Measurements from ENCODE around the gene CRK. TPM values are rescaled to one million over a fixed set of nuclear protein-coding genes. Genes with fewer than 3 reads are reported as not detected.

Gene CRK
- total and polyA plus RNA-seq, 10 of the 15 experiments (the other 5 are each of a cell fraction or from before 2014, with no cell fraction given) = 11.1 to 23.8 (median 20.5) TPM

DNA sequence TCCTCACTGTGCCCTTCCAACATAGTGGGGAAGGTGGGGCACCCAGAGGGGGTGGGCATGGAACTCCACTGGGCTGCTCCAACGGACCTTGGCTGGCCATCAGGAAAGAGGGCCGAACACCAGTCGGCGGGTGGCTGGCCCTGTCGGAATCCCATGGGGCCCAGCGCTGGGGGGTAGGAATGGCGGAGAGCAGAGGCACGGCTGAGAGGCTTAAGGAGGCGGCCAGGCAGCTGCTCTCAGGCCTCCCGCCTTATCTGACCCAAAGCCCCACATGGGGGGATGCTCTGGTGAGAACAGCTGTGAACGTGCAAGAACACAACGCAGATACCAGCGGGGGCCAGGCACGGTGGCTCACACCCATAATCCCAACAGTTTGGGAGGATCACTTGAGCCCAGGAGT is 40.8 kb upstream of the CRK start (continued):
- TF ChIP-seq MTA3 (IDR thresholded peaks at IDR 0.05; ENCODE audit: borderline replicate concordance, low read length) (no peak), RUNX3 (IDR thresholded peaks at IDR 0.05; ENCODE audit: low read length) (no peak)

DNA sequence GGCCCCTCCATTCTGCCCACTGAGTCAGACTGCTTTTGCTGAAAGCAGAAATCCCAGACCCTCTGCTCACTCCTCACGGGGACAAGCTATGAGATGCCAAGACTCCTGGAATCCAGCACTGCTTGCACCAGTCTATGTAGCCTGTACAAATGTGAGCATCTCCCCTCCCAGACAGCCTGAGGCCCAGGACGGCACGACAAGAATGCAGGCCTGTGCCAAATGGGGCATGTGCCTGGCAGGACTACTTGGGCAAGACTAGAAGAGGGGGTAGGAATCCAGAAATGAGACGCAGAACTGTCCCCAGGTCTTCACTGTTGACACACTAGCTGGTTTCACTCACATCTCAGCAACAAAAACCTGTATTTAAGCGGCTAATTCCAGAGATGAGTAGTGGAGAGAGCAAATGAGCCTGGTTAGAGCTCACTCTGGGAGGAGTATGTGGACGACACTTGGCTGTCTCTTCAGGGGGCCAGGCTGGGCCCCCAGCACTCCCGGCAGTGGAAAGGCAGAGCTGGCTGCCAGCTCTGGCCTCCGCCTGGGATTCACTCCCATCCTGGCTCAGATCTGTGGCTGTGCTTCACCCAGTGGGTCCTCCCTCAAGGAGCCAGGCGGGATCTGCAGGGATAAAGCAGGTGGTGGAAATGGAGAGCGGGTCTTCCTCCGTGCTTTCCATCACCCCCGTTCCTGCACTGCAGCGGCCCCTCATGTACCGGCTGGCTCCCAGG is 39.4 kb upstream of the CRK start:
- no peak overlapping the region for H3K4me3 ChIP-seq
- H3K4me2 ChIP-seq (ENCODE audit: control insufficient read depth, insufficient read depth) = no peak overlapping the region
- H2AFZ ChIP-seq (ENCODE audit: control insufficient read depth, low read depth, low read length) = no peak overlapping the region
- peaks cover 0 to 4% of the 10 kb centered on the region in 2 experiments; a peak in 1 of 4 replicates for H3K36me3 ChIP-seq (ENCODE audit: control insufficient read depth in 2 of 2, insufficient read depth in 2 of 2, low read length in 1 of 2)
- H3K27me3 ChIP-seq (replicated peaks in 1 of 2; ENCODE audit: control insufficient read depth in 2 of 2, insufficient read depth in 2 of 2, low read length in 1 of 2) = no peaks in the 10 kb centered on the region
- BruUV-seq (replicated peaks) = no TSS peak
- no peak overlapping the region for H3K27ac ChIP-seq (ENCODE audit: control insufficient read depth, insufficient read depth)
- ChIA-PET RAD21 (ENCODE audit: unreplicated experiment) (no interaction called here), SMC1A (ENCODE audit: uncharacterized antibody, unreplicated experiment) (interaction anchor here (1.3 kb wide), 1 partner anchor 20 kb away, joined by 3 read pairs; no protein-coding TSS in a partner anchor), CTCF (interaction anchor here (0.5 to 0.9 kb wide), 3 partner anchors 55 to 136 kb away, joined by 3 to 4 read pairs (median 3); no protein-coding TSS in a partner anchor), POLR2A (interaction anchor here (1.1 kb wide), 1 partner anchor 21 kb away, joined by 3 read pairs; the partner anchor contains the start of gene INPP5K)
- H4K20me1 ChIP-seq (ENCODE audit: control insufficient read depth, insufficient read depth) = no peaks in the 10 kb centered on the region
- no peak overlapping the region for H3K9ac ChIP-seq (ENCODE audit: control insufficient read depth, insufficient read depth, low read length)
- in situ Hi-C loops (cut with MboI) = no loop called here
- FAIRE-seq (no peak), ATAC-seq (no peak), DNase-seq (ENCODE audit: low read depth, low spot score) (no peak)
- H3K9me3 ChIP-seq (replicated peaks; ENCODE audit: control insufficient read depth, insufficient read depth, low read length) = no peaks in the 10 kb centered on the region
- TF ChIP-seq CEBPB (IDR thresholded peaks at IDR 0.05; ENCODE audit: borderline replicate concordance in 1 of 2, low read depth in 2 of 2, low read length in 2 of 2) = no peak
- no peak for TF ChIP-seq RAD21 (IDR thresholded peaks at IDR 0.05; ENCODE audit: insufficient read depth, low read depth, low read length)
- no peak for TF ChIP-seq KAT2A (conservative IDR thresholded peaks at IDR 0.05; ENCODE audit: control insufficient read depth, low read depth, low read length)
- no peak for TF ChIP-seq CHD2 (IDR thresholded peaks at IDR 0.05; ENCODE audit: borderline replicate concordance, low read depth, low read length)
- TF ChIP-seq IKZF1 (conservative IDR thresholded peaks at IDR 0.05) = no peak
- no peak for TF ChIP-seq HDAC2 (IDR thresholded peaks at IDR 0.05)
- no peak for TF ChIP-seq GABPA (IDR thresholded peaks at IDR 0.05; ENCODE audit: low read depth)
- TF ChIP-seq RCOR1 (conservative IDR thresholded peaks at IDR 0.05; ENCODE audit: low read depth, low read length) = no peak
- TF ChIP-seq SIN3A (IDR thresholded peaks at IDR 0.05; ENCODE audit: low read depth, low read length) = no peak
- TF ChIP-seq HDGF (IDR thresholded peaks at IDR 0.05) = no peak
- no peak for TF ChIP-seq PML (IDR thresholded peaks at IDR 0.05; ENCODE audit: low read length)
- no peak for TF ChIP-seq ZZZ3 (IDR thresholded peaks at IDR 0.05; ENCODE audit: control insufficient read depth, insufficient read length, low read depth)
- no peak for TF ChIP-seq JUND (IDR thresholded peaks at IDR 0.05; ENCODE audit: low read depth, low read length)
- no peak for TF ChIP-seq ATF7 (IDR thresholded peaks at IDR 0.05; ENCODE audit: low read depth)
- TF ChIP-seq, protein P1, sequence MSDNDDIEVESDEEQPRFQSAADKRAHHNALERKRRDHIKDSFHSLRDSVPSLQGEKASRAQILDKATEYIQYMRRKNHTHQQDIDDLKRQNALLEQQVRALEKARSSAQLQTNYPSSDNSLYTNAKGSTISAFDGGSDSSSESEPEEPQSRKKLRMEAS (IDR thresholded peaks at IDR 0.05; ENCODE audit: low read depth, low read length) = no peak
- no peak for TF ChIP-seq IKZF2 (IDR thresholded peaks at IDR 0.05)
- TF ChIP-seq, protein P2, sequence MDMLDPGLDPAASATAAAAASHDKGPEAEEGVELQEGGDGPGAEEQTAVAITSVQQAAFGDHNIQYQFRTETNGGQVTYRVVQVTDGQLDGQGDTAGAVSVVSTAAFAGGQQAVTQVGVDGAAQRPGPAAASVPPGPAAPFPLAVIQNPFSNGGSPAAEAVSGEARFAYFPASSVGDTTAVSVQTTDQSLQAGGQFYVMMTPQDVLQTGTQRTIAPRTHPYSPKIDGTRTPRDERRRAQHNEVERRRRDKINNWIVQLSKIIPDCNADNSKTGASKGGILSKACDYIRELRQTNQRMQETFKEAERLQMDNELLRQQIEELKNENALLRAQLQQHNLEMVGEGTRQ (IDR thresholded peaks at IDR 0.05; ENCODE audit: borderline replicate concordance, low read depth, low read length) = no peak
- TF ChIP-seq STAT3 (IDR thresholded peaks at IDR 0.05; ENCODE audit: low read depth, low read length) = no peak
- no peak for TF ChIP-seq ETV6 (conservative IDR thresholded peaks at IDR 0.05 in 1 of 2, IDR thresholded peaks at IDR 0.05 in 1 of 2; ENCODE audit: borderline replicate concordance in 1 of 2, low read depth in 1 of 2)
- TF ChIP-seq BCL11A (IDR thresholded peaks at IDR 0.05; ENCODE audit: low read depth, low read length) = no peak
- H3K79me2 ChIP-seq (ENCODE audit: control insufficient read depth, insufficient read depth, low read length) = no peaks in the 10 kb centered on the region
- intact Hi-C loops (cut with micrococcal nuclease; ENCODE audit: unreplicated experiment) = no loop called here
- WGBS (ENCODE audit: insufficient coverage, insufficient replicate concordance, low lambda C conversion rate, missing lambda C conversion rate) = 71% methylated on average over 14 of the region's 14 CpGs
- peaks cover 7% of the 10 kb centered on the region for H3K4me1 ChIP-seq (ENCODE audit: control insufficient read depth, insufficient read depth, low read length)
